Pulmonary artery endothelial cell (primary cell): ENCODE results near the gene GNG14. TPM values are rescaled to one million over a fixed set of nuclear protein-coding genes. Genes with fewer than 3 reads are reported as not detected.
A peak's percentile ranks its signal among the peaks of the same experiment; 100 is the strongest.
"Not testable (repeated sequence)": the region's sequence is repeated elsewhere in the genome, so short reads cannot be mapped to it uniquely, and the experiment has no call there.

Source experiments
- DNase-seq: peaks from one replicate; pipeline ENCODE4 v3.0.0-alpha.2; 2011; ENCODE audit warnings: low read depth, low spot score
- total RNA-seq: library from RNA; depleted of rRNA; stranded (reverse); fragments of >200 nt; gene quantifications from 2 replicates; pipeline ENCODE4 v1.2.3, GENCODE V29; 2014

The GNG14 gene
- not detected in 2 replicates for total RNA-seq

- DNase-seq: no peak
Observed at GRCh38 chr19:12687496-12688196, at the start of gene GNG14. Gene GNG14, plus strand, starts transcription at chr19:12687998. Its CDS starts 51 bp downstream, at chr19:12688049.

- DNase-seq: no peak
Observed at GRCh38 chr19:12638611-12639182, 49.1 kb upstream of the GNG14 start.

DNA sequence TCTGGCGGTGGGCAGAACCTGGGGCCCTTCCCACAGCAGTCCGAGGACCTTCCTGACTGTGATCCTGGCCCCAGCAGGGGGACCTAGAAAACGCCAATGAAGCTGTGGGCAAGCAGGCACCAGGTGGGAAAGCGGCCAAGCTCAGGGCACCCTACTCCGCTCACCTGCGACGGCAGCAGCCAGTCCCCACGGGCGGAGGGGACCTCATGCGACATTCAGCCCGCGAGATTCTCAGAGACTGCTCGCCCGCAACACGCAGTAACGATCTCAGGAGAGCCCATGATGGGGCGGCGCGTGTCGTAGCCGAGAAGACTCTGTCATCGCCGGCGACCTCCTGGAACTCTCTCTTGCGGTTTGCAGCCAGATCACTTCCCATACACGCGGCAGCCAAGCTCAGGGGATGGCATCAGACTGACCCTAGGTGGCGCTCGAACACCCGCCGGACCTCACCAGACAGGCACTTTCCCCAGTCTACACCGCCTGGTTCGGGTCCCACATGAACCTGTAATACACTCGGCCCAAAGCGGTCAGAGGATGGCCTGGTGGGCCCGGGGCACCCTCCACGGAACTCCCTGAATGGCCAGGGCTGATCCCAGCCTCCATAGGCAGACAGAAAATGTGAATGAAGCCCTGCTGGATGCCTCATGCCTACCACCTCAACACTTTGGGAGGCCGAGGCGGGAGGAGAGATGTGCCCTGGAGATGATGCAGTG is 47.7 kb upstream of the GNG14 start:
- DNase-seq: peak; percentile 20

DNA sequence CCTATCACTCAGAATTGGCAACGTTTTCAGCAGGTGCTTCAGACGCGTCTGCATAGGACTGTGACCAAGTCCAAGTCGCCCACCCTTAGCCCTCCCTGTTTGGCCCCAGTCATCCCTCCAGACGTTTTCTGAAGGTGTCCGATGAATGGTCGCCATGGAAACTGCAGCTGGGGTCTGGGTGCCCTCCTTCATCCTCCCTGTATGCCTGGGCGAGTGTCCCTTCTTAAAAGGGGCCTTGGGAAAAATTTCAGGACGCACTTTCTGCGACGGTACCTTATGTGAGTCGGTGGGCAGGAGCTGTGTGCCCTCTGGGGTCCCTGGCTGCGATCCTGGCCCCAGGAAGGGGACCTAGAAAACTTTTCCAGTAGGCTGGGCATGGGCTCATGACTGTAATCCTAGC is 46.3 kb upstream of the GNG14 start:
- DNase-seq: no peak

- no peak for DNase-seq
Observed at GRCh38 chr19:12642506-12642905, 45.3 kb upstream of the GNG14 start.

GRCh38 chr19:12643716-12644115 is 44.1 kb upstream of the GNG14 start:
- DNase-seq: not testable (repeated sequence)

DNA sequence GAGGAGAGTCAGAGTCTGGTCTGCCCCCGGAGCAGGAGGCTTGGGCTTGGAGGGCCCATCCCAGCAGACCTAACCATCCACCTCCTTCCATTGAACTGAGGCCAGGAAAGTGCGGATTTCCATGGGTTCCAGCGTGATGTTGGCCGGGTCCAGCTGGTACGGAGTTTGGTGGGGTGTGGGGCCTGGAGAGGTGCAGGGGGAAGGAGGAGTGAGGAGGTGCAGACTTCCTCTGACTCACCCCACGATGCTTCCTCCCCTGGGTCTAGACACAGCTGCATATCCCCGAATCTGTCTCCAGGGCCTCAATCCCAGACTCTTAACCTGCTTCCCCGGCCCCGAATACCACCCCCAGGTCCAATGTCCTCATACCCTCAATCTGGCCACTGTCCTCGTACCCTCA is 41.2 kb upstream of the GNG14 start:
- no peak for DNase-seq

- DNase-seq: no peak
Observed at GRCh38 chr19:12647047-12647446, 40.8 kb upstream of the GNG14 start.

- DNase-seq: no peak
Observed at GRCh38 chr19:12647490-12648071, 40.2 kb upstream of the GNG14 start.

- no peak for DNase-seq
Observed at GRCh38 chr19:12648088-12648487, 39.7 kb upstream of the GNG14 start.

GRCh38 chr19:12649941-12650340 is 37.9 kb upstream of the GNG14 start:
- no peak for DNase-seq

DNA sequence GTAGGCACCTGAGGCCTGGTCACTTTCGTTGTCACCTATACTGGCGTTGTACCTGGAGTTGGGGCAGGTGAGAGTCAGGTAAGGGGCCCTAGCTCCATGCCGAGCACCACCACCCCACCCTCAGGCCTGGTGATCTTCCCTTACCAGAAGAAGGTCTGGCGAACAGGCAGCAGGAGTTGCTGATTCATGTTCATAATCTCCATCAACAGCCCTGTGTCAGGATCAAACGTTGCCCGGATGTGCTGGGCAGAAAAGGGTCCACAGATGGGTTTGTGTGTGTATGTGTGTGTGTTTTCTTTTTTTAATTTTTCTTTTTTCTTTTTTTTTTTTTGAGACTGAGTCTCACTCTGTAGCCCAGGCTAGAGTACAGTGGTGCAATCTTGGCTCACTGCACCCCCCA is 35.6 kb upstream of the GNG14 start:
- no peak for DNase-seq

DNA sequence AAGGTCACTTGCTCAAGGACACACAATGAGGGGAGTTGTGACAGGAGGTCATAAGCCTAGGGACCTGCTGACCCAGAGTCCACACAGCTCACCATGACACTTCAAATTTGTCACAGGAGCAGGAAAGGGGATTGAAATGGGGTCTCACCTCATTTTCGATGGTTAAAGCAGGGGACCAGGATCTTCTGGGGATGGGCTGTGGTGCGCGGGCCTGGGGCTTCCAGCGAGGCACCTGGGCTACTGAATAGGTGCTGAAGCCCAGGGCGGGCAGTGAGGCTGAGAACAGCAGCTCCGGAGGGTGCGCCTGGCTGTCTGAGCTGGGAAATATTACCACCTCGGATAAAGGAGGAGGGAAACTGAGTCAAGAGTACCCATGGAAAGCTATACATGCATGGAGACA is 32.3 kb upstream of the GNG14 start:
- DNase-seq: no peak

GRCh38 chr19:12656899-12657571 is 30.8 kb upstream of the GNG14 start:
- no peak for DNase-seq

DNA sequence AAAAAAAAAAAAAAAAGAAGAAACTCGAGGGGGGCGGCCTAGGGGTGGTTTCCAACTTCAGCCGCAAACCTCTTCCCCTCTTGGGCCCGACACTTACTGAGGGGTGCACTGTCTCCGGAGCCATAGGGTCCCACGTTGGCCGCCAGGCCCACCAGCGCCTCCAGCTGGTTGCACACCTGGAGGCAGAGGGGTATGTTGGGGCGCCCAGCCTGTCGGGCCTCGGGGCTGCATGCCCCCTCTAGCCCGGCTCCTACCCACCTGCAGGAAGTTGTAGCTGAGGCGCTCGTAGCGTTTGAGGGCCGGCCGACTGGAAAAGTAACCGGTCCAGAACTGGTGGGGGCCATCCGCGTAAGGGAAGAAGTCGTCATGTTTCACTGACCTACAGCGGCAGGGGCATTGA is 29.8 kb upstream of the GNG14 start:
- DNase-seq: no peak

DNA sequence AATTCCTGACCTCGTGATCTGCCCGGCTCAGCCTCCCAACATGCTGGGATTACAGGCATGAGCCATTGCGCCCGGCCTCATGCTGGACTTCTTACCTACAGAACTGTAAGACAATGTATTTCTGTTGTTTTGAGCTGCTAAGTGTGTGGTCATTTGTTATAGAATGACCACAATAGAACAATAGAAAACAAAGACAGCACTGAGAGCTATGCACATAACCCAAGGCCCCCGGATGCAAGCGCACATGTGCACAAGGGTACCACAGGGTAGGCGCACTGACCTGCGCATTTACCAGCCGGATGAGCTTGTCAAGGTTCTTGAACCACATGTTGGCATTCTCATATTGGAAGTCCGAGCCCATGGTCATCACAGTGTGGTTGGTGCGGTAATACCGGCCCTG is 26.8 kb upstream of the GNG14 start:
- DNase-seq: no peak

DNA sequence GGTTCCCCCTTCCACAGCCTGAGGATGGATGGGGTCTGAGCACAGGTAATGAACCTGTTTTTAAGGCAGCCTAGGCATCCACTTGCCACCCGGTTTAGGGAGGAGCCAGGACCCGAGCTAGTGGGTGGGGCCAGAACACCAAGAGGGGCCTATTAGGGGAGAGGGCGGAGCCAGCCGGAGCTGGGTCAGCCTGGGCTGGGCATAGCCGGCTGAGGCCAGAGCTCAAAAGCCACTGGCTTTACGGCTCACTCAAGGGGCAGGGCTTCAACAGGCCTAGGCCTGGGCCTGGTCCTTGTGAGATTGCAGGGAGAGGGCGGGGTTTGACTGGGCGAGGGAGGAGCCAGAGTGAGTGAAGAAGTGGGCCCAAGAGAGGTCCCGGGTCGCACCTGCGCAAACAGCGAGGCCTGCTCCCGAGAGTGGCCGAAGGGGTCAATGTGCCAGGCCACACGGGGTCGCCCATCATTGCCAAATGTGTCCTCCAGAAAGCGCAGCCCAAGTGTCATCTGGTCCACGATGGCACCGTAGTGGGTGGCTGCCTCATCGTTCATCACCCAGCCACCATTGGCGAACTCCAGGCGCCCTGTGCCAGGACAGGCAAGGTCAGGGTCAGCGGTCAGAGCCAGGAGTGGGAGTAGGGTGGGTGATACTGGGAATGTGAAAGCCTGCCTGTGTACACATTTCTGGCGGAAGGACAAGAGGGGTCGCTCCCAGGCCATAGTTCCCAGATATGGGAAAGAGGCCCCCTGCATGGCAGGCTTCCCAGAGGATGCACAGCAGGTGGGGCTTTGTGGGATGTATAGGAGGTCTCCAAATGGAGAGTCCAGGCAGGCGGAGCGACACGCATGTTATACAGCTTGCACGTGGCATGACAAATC is 23.2 kb upstream of the GNG14 start:
- DNase-seq: no peak

DNA sequence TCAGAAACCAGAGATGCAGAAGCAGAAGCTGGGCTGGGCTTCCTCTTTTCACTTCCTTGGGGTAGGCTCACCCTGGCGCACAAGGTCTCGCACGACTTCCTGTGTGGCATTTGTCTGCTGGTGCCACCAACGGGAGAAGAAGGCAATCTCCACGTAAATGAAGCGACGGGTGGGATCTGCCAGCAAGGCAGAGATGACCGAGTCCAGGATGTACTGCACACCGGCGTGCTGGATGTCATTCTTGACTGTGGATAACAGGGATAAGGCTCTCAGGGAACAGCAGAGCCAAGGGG is 22.6 kb upstream of the GNG14 start:
- no peak for DNase-seq

DNA sequence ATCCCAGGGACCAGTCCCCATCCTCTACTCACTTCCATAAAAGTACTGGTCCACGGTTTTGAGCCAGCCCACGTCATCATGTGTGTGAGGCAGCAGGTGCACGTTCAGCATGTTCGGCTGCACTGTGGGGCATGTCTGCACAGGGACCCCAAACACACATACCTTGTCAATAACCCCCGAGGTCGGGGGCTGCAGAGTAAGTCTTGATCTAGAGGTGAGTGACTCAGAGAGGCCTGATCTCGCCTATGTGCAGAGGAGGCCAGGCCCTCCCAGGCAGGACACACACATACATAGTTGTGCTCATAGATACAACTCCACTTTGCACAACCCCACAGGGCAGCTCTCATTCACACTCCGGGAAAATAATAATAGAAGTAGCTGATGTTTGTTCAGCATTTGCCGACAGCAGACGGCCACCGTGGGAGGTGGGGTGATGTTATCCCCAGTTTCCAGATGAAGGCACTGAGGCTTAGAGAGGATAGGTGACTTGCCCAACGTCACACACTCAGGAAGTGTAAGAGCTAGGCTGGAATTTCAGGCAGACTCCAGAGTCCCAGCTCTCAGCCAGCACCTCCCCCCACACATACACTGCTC is 22.0 kb upstream of the GNG14 start:
- no peak for DNase-seq

GRCh38 chr19:12666265-12667048 is 21.3 kb upstream of the GNG14 start, which contains the start of the genes MAN2B1 and WDR83:
Gene MAN2B1, minus strand, starts transcription at chr19:12666742. Its CDS starts 41 bp downstream, at chr19:12666701.
Gene WDR83, plus strand, starts transcription at chr19:12666807. Its CDS starts 2,984 bp downstream, at chr19:12669791.
- DNase-seq: no peak
